Measurements from ENCODE around the gene SLC37A4. TPM values are rescaled to one million over a fixed set of nuclear protein-coding genes. Genes with fewer than 3 reads are reported as not detected.

Gene SLC37A4
- total RNA-seq, 1 donor from 2014 or later: 21.2 TPM

GRCh38 chr11:119025541-119025940 lies 5.1 kb downstream of the SLC37A4 start:
- peak overlapping the region; percentile 0 to 48 for H3K27ac ChIP-seq
- no peaks in the 10 kb centered on the region for H3K9me3 ChIP-seq
- TF ChIP-seq, protein P1, sequence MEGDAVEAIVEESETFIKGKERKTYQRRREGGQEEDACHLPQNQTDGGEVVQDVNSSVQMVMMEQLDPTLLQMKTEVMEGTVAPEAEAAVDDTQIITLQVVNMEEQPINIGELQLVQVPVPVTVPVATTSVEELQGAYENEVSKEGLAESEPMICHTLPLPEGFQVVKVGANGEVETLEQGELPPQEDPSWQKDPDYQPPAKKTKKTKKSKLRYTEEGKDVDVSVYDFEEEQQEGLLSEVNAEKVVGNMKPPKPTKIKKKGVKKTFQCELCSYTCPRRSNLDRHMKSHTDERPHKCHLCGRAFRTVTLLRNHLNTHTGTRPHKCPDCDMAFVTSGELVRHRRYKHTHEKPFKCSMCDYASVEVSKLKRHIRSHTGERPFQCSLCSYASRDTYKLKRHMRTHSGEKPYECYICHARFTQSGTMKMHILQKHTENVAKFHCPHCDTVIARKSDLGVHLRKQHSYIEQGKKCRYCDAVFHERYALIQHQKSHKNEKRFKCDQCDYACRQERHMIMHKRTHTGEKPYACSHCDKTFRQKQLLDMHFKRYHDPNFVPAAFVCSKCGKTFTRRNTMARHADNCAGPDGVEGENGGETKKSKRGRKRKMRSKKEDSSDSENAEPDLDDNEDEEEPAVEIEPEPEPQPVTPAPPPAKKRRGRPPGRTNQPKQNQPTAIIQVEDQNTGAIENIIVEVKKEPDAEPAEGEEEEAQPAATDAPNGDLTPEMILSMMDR (IDR thresholded peaks at IDR 0.05): no peak
- no peaks in the 10 kb centered on the region for H3K27me3 ChIP-seq
- no peak overlapping the region for H3K4me3 ChIP-seq
- peaks cover 5 to 12% of the 10 kb centered on the region in 2 donors for H3K4me1 ChIP-seq
- no peak for DNase-seq (ENCODE audit: low spot score in 2 of 2)
- intact Hi-C loops (cut with DNase I): no loop called here
- peaks cover 9 to 43% of the 10 kb centered on the region in 2 donors for H3K36me3 ChIP-seq

DNA sequence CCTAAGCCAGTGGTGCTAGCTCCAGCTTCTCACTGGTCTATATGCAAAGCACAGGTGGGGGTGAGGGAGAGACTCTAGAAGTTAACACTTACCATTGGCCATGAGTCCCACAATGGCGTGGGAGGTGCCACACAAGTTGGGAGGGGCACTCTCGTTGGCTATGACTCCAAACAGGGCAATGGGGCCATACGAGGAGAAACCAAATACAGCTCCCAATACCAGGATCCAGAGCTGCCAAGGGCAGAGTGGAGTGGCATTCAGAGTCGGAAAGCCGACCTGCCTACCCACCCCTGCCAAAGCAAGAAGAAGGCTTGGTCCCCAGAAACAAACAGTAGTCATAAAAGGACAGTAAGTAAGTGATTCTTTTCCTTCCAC lies 5.6 kb downstream of the SLC37A4 start:
- Histone ChIP-seq H3K9me3 (no peaks in the 10 kb centered on the region), H3K27me3 (no peaks in the 10 kb centered on the region), H3K36me3 (peaks cover 9 to 43% of the 10 kb centered on the region in 2 donors), H3K4me3 (no peak overlapping the region), H3K27ac (peak overlapping the region; percentile 0 to 48), H3K4me1 (peaks cover 3 to 16% of the 10 kb centered on the region in 2 donors)
- no peak for DNase-seq (ENCODE audit: low spot score in 2 of 2)
- intact Hi-C loops (cut with DNase I): no loop called here
- TF ChIP-seq, protein P1 (IDR thresholded peaks at IDR 0.05): no peak

- DNase-seq (ENCODE audit: low spot score in 2 of 2): no peak
- TF ChIP-seq, protein P1 (IDR thresholded peaks at IDR 0.05): no peak
- peaks cover 9 to 43% of the 10 kb centered on the region in 2 donors for H3K36me3 ChIP-seq
- H3K4me3 ChIP-seq: no peak overlapping the region
- H3K9me3 ChIP-seq: no peaks in the 10 kb centered on the region
- intact Hi-C loops (cut with DNase I): no loop called here
- no peaks in the 10 kb centered on the region for H3K27me3 ChIP-seq
- H3K4me1 ChIP-seq: peaks cover 0 to 16% of the 10 kb centered on the region in 2 donors
- peak overlapping the region; percentile 0 to 48 for H3K27ac ChIP-seq
Measured at GRCh38 chr11:119024430-119025098, 6.1 kb downstream of the SLC37A4 start.

- TF ChIP-seq, protein P1 (IDR thresholded peaks at IDR 0.05): no peak
- Histone ChIP-seq H3K4me1 (peaks cover 0 to 17% of the 10 kb centered on the region in 2 donors), H3K27me3 (no peaks in the 10 kb centered on the region), H3K36me3 (peaks cover 9 to 43% of the 10 kb centered on the region in 2 donors), H3K9me3 (no peaks in the 10 kb centered on the region), H3K4me3 (no peak overlapping the region), H3K27ac (no peak overlapping the region)
- intact Hi-C loops (cut with DNase I): no loop called here
- no peak for DNase-seq (ENCODE audit: low spot score in 2 of 2)
Measured at GRCh38 chr11:119023741-119024140, 6.9 kb downstream of the SLC37A4 start.

GRCh38 chr11:119021631-119022030 lies 9.0 kb downstream of the SLC37A4 start:
- Histone ChIP-seq H3K4me1 (peaks cover 6 to 22% of the 10 kb centered on the region in 2 donors), H3K36me3 (peaks cover 9 to 45% of the 10 kb centered on the region in 2 donors), H3K9me3 (no peaks in the 10 kb centered on the region), H3K27me3 (no peaks in the 10 kb centered on the region), H3K4me3 (no peak overlapping the region), H3K27ac (no peak overlapping the region)
- DNase-seq (ENCODE audit: low spot score in 2 of 2): no peak
- intact Hi-C loops (cut with DNase I): no loop called here
- TF ChIP-seq, protein P1 (IDR thresholded peaks at IDR 0.05): no peak
